WERI-Rb-1 (cell line): ENCODE measurements around the gene CD38.

Experiments used
- DNase-seq: peaks from one replicate; pipeline ENCODE4 v3.0.0-alpha.2; 2020
- H3K27ac ChIP-seq: fragments of 250-450 bp; sonication (Bioruptor Pico); 2 replicates; pipeline ENCODE4 v1.5.1; 2020; ENCODE audit warnings: mild to moderate bottlenecking, moderate library complexity
- H3K27me3 ChIP-seq: fragments of 250-450 bp; sonication (Bioruptor Pico); 2 replicates; pipeline ENCODE4 v1.5.1; 2021; ENCODE audit warnings: mild to moderate bottlenecking, low read depth, moderate library complexity; ENCODE audit not compliant: insufficient read depth, severe bottlenecking
- H3K36me3 ChIP-seq: fragments of 250-450 bp; sonication (Bioruptor Pico); 2 replicates; pipeline ENCODE4 v1.5.1; 2020; ENCODE audit warnings: mild to moderate bottlenecking, moderate library complexity
- H3K4me3 ChIP-seq: 2 replicates; pipeline ENCODE4 v1.5.1; 2011; ENCODE audit warnings: low read depth, mild to moderate bottlenecking, control low read depth, low read length
- H3K9me3 ChIP-seq: fragments of 250-450 bp; sonication (Bioruptor Pico); 2 replicates; pipeline ENCODE4 v1.5.1; 2021; ENCODE audit warnings: mild to moderate bottlenecking, moderate library complexity; ENCODE audit not compliant: severe bottlenecking
- CTCF ChIP-seq: IDR thresholded peaks from 2 replicates; pipeline ENCODE4 v1.5.1; 2011; ENCODE audit warnings: low read depth, mild to moderate bottlenecking, control low read depth, inconsistent platforms, low read length

The CD38 gene

GRCh38 chr4:15868111-15868510, 90.0 kb downstream of the CD38 start:
- no peak for TF ChIP-seq CTCF
- Histone ChIP-seq H3K27ac (no peak overlapping the region), H3K4me3 (no peak overlapping the region), H3K9me3 (no peaks in the 10 kb centered on the region), H3K27me3 (no peaks in the 10 kb centered on the region), H3K36me3 (no peaks in the 10 kb centered on the region)
- no peak for DNase-seq

- H3K27ac ChIP-seq = no peak overlapping the region
- no peak overlapping the region for H3K4me3 ChIP-seq
- no peaks in the 10 kb centered on the region for H3K36me3 ChIP-seq
- no peaks in the 10 kb centered on the region for H3K27me3 ChIP-seq
- no peak for DNase-seq
- TF ChIP-seq CTCF = no peak
- H3K9me3 ChIP-seq = no peaks in the 10 kb centered on the region
Observed at GRCh38 chr4:15868826-15869413, 90.8 kb downstream of the CD38 start.

- Histone ChIP-seq H3K27me3 (no peaks in the 10 kb centered on the region), H3K4me3 (no peak overlapping the region), H3K9me3 (no peaks in the 10 kb centered on the region), H3K27ac (no peak overlapping the region), H3K36me3 (no peaks in the 10 kb centered on the region)
- no peak for TF ChIP-seq CTCF
- DNase-seq = no peak
Observed at GRCh38 chr4:15870079-15870478, 92.0 kb downstream of the CD38 start.

DNA sequence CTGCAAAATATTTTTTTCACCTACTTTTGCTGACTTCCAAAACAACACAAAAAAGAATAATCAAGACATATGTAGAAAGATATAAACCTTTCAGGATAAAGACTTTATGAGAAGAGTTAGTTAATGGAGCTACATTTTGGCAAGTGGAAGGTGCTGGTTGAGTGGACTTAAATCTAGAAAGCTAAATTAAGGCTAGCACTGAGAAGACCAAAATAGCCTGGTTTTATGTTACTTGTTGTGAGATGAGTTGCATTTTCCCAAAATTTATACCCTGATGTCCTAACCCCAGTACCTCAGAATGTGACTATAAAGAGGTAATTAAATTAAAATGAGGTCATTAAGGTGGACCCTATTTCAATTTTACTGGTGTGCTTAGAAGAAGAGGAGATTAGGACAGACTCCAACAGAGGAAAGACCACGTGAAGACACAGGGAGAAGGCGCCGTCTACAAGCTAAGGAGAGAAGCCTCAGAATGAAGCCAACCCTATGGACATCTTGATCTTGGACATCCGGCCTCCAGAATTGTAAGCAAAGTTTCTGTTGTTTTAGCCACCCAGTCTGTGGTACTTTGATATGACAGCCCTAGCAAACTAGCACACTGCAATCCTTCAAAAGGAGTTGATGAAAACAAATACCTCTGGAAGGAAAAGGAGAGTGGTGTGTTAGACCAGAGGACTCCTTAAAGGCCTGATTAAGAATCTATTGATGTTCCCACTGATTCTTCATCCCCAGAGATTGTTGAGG, 93.0 kb downstream of the CD38 start:
- H3K27me3 ChIP-seq = no peaks in the 10 kb centered on the region
- no peak overlapping the region for H3K4me3 ChIP-seq
- H3K36me3 ChIP-seq = no peaks in the 10 kb centered on the region
- no peaks in the 10 kb centered on the region for H3K9me3 ChIP-seq
- no peak for DNase-seq
- H3K27ac ChIP-seq = no peak overlapping the region
- TF ChIP-seq CTCF = no peak

DNA sequence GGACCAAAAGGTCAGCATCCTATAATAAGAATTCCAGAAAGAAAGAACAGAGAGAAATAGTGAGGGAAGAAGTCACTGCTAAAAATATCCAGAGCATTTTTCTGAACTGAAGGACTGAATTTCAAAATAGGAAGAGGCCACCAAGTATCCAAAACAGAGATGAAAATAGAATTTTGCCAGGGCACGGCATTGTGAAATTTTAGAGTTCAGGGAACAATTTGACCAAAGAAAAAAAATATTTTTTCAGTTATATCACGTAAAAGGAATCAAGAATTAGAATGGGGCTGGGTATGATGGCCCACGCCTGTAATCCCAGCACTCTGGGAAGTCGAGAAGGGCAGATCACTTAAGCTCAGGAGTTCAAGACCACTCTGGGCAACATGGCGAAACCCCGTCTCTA, 95.0 kb downstream of the CD38 start:
- no peak for DNase-seq
- TF ChIP-seq CTCF = no peak

DNA sequence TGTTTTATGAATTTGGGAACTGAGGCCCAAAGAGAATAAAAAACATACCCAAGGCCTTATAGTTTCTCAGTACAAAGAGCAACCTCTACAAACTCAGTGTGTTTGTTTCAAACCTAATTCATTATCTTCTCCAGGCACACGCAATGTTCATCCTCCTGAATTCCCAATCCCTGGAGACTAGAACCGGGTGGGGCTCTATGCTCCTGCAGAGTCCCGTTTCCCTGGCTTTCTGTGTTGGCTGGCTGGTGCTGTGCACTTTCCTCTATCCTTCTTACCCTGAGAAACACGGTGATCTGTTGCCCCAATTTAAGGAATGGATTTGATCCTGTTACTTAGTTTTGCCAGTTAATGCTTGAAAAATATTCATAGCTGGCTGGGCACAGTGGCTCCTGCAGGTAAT, 96.5 kb downstream of the CD38 start:
- no peak overlapping the region for H3K27ac ChIP-seq
- no peak for DNase-seq
- no peaks in the 10 kb centered on the region for H3K36me3 ChIP-seq
- no peak for TF ChIP-seq CTCF
- peaks cover 11% of the 10 kb centered on the region for H3K9me3 ChIP-seq
- no peak overlapping the region for H3K4me3 ChIP-seq
- no peaks in the 10 kb centered on the region for H3K27me3 ChIP-seq

More for the DNA sequence above, 95.0 kb downstream of the CD38 start:
- no peaks in the 10 kb centered on the region for H3K27me3 ChIP-seq
- no peaks in the 10 kb centered on the region for H3K36me3 ChIP-seq
- H3K4me3 ChIP-seq = no peak overlapping the region
- H3K27ac ChIP-seq = no peak overlapping the region
- H3K9me3 ChIP-seq = peaks cover 7% of the 10 kb centered on the region
